ENCODE data around the gene ADAMTS17.

- no peak for TF ChIP-seq CTCF (conservative IDR thresholded peaks at IDR 0.05; ENCODE audit: low read depth, low read length)
- no peak for TF ChIP-seq EZH2 (IDR thresholded peaks at IDR 0.05; ENCODE audit: borderline replicate concordance, low read depth, low read length, poor library complexity, severe bottlenecking)
These were observed 123.3 kb downstream of the ADAMTS17 start for GRCh38 chr15:100218434-100218833.
